Astrocyte of the hippocampus (primary cell): ENCODE data around the gene BLOC1S6.

Experiments
- DNase-seq: peaks from one replicate; pipeline ENCODE4 v3.0.0; 2011; ENCODE audit warnings: low read depth, low spot score

BLOC1S6 gene

GRCh38 chr15:45587095-45587862 is at the start of gene BLOC1S6:
Gene BLOC1S6, plus strand, starts transcription at chr15:45587379. Its CDS starts 65 bp downstream, at chr15:45587444.
- peak; percentile 96 for DNase-seq

GRCh38 chr15:45539680-45540079 is 47.5 kb upstream of the BLOC1S6 start:
- DNase-seq: no peak

- no peak for DNase-seq
Measured at GRCh38 chr15:45540531-45540930, 46.6 kb upstream of the BLOC1S6 start.

- DNase-seq: no peak
Measured at GRCh38 chr15:45543051-45543450, 44.1 kb upstream of the BLOC1S6 start.

GRCh38 chr15:45544266-45545023 is 42.7 kb upstream of the BLOC1S6 start:
- DNase-seq: no peak

- no peak for DNase-seq
Measured at GRCh38 chr15:45546789-45547188, 40.4 kb upstream of the BLOC1S6 start.

GRCh38 chr15:45548753-45549520 is 38.2 kb upstream of the BLOC1S6 start:
- no peak for DNase-seq

- DNase-seq: no peak
Measured at GRCh38 chr15:45549541-45550220, 37.5 kb upstream of the BLOC1S6 start.

GRCh38 chr15:45550436-45550835 is 36.7 kb upstream of the BLOC1S6 start:
- no peak for DNase-seq

- no peak for DNase-seq
Measured at GRCh38 chr15:45551676-45552075, 35.5 kb upstream of the BLOC1S6 start.

- no peak for DNase-seq
Measured at GRCh38 chr15:45555934-45556608, 31.1 kb upstream of the BLOC1S6 start.

- no peak for DNase-seq
Measured at GRCh38 chr15:45572617-45573016, 14.6 kb upstream of the BLOC1S6 start.

- DNase-seq: no peak
Measured at GRCh38 chr15:45573961-45574629, 13.1 kb upstream of the BLOC1S6 start.

GRCh38 chr15:45581919-45582318 is 5.3 kb upstream of the BLOC1S6 start:
- no peak for DNase-seq

- DNase-seq: peak; percentile 28
Measured at GRCh38 chr15:45583731-45584639, 3.2 kb upstream of the BLOC1S6 start.

- no peak for DNase-seq
Measured at GRCh38 chr15:45585069-45585791, 1.9 kb upstream of the BLOC1S6 start.

- DNase-seq: no peak
Measured at GRCh38 chr15:45586125-45586524, 1.1 kb upstream of the BLOC1S6 start.

- DNase-seq: no peak
Measured at GRCh38 chr15:45586601-45587094, 531 bp upstream of the BLOC1S6 start.

- no peak for DNase-seq
Measured at GRCh38 chr15:45587863-45588170, 638 bp downstream of the BLOC1S6 start.
